IPS-NIHi7 (cell line): ENCODE data around the gene SCAF8.
"Not testable (repeated sequence)": the region's sequence is repeated elsewhere in the genome, so short reads cannot be mapped to it uniquely, and the experiment has no call there.

Experiments
- DNase-seq: peaks from one replicate; pipeline ENCODE4 v3.0.0; 2012; ENCODE audit warnings: mixed read lengths; ENCODE audit errors: extremely low spot score

The SCAF8 gene

DNA sequence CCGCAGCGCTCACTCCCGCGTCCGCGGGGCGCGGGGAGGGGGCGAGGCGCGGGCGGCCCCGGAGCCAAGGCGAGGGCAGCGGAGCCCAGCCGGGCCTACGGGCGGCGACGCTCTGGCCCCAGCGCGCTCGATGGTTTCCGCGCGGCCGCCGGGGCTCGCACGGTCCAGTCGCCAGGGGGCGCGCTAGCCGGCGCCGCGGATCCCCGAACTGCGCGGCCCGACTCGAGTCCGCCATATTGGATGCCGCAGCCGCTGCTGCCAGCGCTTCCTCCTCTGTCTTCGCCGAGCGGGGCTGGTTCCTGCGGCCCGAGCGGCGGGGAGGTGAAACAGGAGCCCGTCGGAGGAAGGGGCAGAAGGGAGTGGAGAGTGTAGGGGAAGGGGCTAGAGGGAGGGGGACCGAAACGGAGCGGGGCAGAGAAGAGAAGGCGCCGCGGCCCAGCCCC is at the start of gene SCAF8:
Gene SCAF8 (plus strand): TSS at position 234 of the 443 bp plus-strand sequence. CDS start 485 bp downstream, outside the sequence.
- peak; percentile 85 for DNase-seq

GRCh38 chr6:154683756-154684523 is 49.3 kb upstream of the SCAF8 start:
- no peak for DNase-seq

GRCh38 chr6:154686162-154686561 is 47.1 kb upstream of the SCAF8 start:
- DNase-seq: no peak

DNA sequence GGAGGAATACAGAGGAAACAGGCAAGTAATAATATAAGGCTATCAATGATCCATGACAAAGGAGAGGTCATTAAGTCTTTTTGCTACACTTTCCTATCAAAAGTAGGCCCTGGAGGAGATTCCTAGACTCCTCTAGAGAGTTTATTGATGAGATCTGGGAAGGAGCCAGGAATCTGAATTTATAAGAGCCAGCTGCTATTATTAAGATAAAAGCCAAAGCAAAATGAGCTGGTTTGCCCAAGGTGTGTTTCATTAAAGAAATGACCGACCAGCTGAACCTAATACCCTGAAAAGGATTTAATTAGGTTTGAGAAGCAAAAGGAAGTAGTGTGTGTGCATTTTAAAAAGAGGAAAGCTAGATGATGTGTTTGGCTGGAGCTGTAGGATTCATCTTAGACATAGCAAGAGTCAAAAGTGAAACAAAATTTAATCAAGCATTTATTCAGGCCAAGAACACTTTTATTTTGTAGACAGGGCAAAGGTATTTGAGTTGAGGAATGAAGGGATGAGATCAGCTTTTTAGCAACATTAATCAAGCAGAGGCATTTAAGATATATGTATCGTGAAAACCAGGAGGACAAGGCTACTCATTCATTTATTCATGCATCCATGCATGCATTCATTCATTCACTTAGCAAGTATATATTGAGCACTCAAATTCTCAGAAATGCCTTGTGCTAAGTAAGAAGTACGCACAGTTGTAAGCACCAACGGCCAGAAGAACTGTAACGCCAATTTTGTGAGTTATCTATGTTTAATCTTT is 43.5 kb upstream of the SCAF8 start:
- DNase-seq: no peak

DNA sequence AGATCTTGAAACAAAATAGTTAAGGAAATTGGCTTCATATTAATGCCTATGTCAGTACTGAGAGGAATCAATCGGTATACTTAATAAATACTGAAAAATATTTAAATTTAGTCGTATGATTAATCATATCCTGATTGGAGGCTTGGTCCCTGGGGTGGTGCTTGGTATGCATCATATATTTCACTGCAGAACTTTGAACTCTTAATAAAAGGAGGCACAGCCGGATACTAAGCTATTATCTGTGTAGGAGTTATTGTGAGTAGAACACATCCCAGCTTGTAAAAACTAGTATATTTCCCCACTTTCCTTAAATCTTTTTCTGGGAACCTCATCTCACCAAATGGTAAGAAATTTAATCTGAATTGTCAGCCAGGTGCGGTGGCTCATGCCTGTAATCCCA is 42.4 kb upstream of the SCAF8 start:
- DNase-seq: no peak

- no peak for DNase-seq
Measured at GRCh38 chr6:154696661-154697060, 36.6 kb upstream of the SCAF8 start.

- no peak for DNase-seq
Measured at GRCh38 chr6:154703124-154703523, 30.1 kb upstream of the SCAF8 start.

GRCh38 chr6:154705471-154706113 is 27.6 kb upstream of the SCAF8 start:
- DNase-seq: no peak

GRCh38 chr6:154706389-154706788 is 26.8 kb upstream of the SCAF8 start:
- no peak for DNase-seq

GRCh38 chr6:154709621-154710020 is 23.6 kb upstream of the SCAF8 start:
- no peak for DNase-seq

GRCh38 chr6:154710689-154711088 is 22.5 kb upstream of the SCAF8 start:
- no peak for DNase-seq

DNA sequence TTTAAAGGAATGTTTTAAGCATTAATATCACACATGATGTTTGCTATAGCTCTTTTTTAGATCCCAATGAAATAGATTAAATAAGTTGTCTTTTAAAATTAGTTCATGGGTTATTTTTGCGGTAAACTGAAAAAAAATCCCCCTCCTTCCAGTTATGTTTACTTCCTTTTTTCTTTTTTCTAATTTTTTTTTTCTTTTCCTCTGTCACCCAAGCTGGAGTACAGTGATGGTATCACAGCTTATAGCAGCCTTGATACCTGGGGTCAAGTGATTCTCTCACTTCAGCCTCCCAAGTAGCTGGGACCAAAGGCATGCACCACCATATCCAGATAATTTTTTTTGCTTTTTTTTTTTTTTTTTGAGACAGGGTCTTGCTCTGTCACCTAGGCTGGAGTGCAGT is 17.8 kb upstream of the SCAF8 start:
- DNase-seq: no peak

DNA sequence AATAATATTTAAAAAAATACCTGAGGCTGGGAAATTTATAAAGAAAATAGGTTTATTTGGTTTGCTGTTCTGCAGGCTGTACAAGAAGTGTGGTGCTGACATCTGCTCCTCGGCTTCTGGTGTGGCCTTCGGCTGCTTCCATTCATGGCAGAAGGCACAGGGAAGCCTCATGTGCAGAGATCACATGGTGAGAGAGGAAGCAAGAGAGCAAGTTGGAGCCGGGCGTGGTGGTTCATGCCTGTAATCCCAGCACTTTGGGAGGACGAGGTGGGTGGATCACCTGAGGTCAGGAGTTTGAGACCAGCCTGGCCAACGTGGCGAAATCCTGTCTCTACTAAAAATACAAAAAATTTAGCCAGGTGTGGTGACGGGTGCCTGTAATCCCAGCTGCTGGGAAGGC is 16.9 kb upstream of the SCAF8 start:
- not testable (repeated sequence) for DNase-seq

DNA sequence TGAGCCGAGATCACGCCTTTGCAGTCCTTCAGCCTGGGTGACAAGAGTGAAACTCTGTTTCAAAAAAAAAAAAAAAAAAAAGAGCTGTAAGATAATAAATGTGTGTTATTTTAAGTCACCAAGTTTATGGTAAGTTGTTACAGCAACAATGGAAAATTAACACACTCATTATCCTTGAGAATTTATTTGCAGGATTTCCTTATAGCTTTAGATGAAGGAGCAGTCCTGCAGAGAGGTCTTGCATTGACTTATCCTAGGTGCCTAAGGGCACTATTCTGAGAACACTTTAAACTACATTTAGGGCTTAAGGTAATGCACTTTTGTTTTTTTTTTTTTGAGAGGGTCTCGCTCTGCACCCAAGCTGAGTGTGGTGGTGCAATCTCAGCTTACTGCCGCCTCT is 13.8 kb upstream of the SCAF8 start:
- DNase-seq: no peak

DNA sequence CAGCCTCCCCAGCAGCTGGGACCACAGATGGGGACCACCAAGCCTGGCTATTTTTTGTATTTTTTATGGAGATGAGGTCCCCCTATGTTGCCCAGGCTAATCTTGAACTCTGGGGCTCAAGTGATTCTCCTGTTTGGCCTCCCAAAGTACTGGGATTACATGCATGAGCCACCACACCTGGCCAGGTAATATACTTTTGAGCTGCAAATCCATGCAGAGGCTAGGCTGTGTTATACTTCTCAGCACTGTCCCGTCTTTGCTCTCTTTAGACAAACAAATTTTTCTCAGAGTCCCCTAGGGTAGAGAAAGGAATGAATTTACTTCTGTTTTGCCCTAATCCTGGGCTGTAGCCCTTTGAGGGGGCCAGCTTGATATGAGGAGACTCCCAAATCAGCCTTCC is 13.4 kb upstream of the SCAF8 start:
- no peak for DNase-seq

- no peak for DNase-seq
Measured at GRCh38 chr6:154721460-154721859, 11.8 kb upstream of the SCAF8 start.

- no peak for DNase-seq
Measured at GRCh38 chr6:154726887-154727286, 6.3 kb upstream of the SCAF8 start.

DNA sequence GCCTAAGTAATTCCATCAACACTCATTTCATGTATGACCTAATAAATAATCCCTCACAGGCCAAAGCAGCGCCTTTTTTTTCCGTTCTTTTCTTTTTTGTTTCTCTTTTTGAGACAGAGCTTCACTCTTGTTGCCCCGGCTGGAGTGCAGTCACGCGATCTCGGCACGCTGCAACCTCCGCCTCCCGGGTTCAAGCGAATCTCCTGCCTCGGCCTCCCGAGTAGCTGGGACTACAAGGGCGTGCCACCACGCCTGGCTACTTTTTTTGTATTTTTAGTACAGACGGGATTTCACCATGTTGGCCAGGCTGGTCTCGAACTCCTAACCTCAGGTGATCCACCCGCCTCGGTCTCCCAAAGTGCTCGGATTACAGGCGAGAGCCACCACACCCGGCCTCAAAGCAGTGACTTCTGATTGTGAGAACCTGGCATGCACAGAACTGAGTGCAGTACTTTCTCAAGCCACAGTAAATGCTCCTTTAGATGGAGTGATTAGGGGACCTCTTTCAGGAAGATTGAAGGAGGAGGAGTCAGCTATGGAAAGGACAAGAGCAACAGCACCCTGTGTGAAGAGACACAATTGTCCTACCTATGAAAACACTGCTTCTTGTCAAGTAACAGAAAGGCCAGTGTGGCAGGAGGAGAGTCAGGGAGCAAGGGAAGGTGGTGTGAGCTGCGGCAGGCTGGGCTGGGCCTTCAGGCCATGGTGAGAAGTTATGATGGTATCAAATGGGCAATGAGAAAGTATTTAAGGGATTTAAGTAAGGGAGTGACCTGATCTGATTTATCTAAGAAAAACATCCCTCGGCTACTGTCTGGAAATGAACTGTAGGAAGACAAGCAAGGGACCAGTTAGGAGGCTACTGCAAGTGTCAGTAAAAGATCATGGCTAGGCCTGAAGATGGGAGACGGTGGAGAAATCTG is 1.7 kb upstream of the SCAF8 start:
- no peak for DNase-seq

DNA sequence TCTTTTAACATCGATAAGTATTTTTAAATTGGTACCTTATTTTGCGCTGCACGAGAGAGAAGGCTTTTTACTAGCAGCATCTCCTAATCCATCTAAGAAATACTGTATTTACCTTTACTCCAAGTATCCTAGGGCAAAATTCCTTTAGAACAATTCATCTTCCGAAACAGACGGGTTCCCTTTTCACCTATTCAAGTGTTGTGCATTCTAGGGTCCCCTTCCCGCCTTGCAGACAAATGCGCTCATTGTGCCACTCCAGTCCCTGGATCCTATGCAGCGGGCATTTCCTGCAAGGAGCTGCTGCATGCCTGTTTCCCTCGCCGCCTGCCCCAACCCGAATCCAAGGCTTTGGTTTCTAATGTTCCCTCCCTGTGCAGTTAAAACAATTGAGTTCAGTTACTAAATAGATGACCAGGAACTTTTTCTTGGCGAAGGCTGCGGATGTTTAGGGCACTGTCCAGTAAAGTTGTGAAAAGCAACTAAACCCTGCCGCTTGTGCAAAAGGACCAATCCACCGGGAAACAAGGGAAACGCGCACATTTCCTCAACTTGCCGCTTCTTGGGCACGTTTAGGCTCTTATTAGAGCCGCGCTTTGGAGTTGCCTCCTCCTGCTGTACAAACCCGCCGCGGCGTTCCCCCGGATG is 556 bp upstream of the SCAF8 start:
- peak; percentile 26 for DNase-seq

DNA sequence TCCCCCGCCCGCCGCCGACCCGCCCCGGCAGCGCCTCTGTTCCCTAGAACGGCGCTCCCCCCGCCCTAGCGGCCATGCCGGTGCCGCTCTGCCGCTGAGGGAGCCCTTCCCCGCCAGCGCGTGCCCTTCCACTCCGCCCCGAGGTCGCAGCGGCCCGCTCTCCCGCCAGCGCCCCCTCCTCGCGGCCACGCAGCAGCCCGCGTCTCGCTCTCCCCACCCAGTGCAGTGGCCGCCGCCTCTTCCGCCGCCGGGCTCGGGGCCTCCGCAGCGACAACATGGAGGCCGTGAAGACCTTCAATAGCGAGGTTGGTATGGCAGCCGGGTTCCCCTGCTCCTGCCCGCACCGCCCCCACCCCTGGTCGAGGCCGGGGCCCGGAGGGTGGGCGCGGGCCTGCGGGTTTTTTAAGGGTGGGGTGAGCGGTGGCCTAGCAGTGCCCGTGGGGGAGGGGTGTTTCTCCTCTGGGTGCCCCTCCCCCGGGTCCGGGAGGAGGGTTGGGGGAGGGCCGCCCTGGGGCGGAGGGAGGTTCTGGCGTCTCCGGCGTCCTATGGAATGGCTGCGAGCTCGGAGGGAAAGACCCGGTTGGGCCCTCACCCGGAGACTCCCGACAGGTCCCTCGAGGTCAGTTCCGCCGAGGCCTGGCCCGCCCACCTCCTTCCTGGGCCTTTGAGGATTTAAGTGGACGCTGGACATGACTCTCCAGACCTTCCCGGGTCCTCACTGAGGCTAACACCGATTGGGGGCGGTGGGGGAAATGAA is 588 bp downstream of the SCAF8 start:
- peak; percentile 97 for DNase-seq
